Right ventricle myocardium inferior (tissue), 1 donor: ENCODE data around the gene PXN. TPM values are rescaled to one million over a fixed set of nuclear protein-coding genes. Genes with fewer than 3 reads are reported as not detected.
A peak's percentile ranks its signal among the peaks of the same experiment; 100 is the strongest.
"Not testable (repeated sequence)": the region's sequence is repeated elsewhere in the genome, so short reads cannot be mapped to it uniquely, and the experiment has no call there.

Experiments used
- ATAC-seq: fragments of 200-7000 bp; cut with Tn5 transposase; one replicate; pipeline ENCODE4 v1.9.1; 2020; ENCODE audit warnings: mild to moderate bottlenecking, moderate library complexity
- DNase-seq: peaks from one replicate; pipeline ENCODE4 v3.0.0; 2021; ENCODE audit errors: missing footprints
- intact Hi-C: fragments of 100-400 bp; cut with DNase I; formaldehyde crosslinking; loops from one replicate; pipeline ENCODE4 v1.11.0; 2022
- total RNA-seq: library from RNA; stranded (reverse); fragmentation: NEBNext Ultra II Directional; extraction: Animal tissue kit (Norgen Biotek cat#: 25700); gene quantifications from one replicate; pipeline ENCODE4 v1.2.1, GENCODE V29; 2021
- donor health status: DM: no; HTN: yes; CAD: no; lungs with severe emphysema.

The PXN gene
- total RNA-seq, 1 donor from 2014 or later = 63.7 TPM

DNA sequence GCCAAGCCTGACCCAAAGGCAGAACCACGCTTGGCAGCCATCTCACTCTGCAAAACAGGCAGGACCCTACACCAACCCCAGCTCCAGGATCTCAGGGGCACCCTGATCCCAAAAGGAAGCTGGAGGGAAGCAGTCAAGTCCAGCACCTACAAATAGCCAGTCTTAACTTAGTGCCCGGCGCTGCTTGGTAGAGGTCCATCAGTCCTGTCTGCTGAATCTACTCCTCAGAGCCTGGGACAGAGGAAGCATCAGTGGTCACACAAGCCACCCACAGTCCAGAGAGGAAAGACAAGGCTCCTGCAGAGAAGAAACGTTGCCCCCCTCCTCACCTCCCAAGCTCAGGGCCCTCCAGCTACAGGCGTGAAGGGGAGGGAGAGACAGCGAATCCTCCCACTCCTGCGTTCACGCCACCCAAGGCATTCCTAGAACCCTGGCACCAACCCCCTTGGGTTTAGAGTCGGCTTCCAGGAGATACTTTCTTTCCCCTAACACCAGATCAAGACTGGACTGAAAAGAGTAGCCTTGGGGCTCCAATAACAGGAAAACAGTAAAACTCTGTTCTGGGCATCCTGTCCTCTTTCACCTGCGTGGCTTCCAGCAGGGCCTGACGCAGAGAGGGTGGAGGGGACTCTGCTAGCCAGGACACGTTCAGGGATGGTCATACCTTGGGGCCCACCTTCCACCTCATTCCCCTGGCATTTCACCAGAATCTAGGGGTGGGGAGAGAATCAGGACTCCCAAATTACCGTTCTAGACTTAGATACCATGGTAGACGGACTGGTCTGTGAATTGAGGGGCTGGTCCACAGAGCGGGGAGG, 1.2 kb downstream of the PXN start:
- no peak for ATAC-seq
- peak; percentile 39 for DNase-seq
- intact Hi-C loops = loop anchor here (2.0 kb wide), 1 partner anchor 63 kb away; the partner anchor contains the start of gene RPLP0

DNA sequence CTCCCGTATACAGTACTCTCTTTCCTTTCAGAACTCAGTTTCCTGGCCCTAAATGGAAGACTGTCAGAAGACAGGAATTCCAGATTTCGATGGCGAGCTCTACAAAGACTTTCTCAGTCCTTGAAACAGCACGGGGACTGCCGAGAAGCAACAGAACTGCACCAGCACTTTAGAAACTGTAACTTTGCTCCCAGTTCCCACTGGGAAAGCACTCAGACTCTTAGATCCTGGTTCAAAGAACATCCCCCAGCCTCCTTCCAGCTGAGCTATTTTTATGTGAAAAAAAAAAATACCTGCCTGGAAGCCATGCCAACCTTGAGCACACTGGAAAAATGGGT, 1.8 kb downstream of the PXN start:
- intact Hi-C loops = loop anchor here (2.0 kb wide), 1 partner anchor 63 kb away; the partner anchor contains the start of gene RPLP0
- ATAC-seq (no peak), DNase-seq (no peak)

DNA sequence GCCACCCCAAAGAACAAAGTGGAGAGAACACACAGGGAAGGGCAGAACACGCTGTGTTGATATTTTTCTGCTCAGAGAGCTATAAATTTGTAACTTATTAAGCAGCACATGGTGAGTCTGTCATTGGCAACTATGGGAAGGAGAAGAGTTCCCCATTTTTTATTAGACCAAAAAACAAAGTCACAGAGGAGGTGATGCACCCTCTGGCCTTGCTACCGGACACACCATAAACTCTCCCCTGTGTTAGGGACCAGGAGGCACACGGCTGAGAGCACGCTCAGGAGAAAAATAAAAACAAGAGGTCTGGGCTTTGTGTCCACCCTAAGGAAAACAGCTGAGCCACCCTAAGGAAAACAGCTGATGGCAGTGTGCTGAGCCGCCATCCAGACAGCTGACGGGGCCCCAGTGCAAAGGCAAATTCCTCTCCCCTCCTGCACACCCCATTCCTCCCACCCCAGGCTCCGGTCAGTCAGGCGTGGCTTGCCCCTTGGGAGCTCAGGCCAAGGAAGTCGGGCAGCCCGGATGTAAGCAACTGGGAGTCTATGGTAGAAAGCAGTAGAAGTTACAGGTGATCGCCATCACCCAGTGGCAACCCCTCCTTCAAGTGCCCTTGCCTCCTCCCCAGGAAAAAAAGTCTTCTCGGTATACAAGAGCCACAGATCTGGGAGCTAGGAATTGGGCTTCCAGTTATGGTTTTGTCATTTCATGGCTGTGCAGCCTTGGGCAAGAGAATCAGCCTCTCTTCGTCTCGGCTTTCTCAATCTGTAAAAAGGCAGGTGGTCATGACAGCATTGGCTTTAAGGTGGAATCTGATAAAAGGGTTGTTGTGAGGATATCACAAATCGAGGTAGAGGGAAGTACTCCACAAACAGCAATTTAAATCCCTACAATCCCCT, 2.4 kb downstream of the PXN start:
- no peak for ATAC-seq
- peak; percentile 77 for DNase-seq
- intact Hi-C loops = no loop called here

DNA sequence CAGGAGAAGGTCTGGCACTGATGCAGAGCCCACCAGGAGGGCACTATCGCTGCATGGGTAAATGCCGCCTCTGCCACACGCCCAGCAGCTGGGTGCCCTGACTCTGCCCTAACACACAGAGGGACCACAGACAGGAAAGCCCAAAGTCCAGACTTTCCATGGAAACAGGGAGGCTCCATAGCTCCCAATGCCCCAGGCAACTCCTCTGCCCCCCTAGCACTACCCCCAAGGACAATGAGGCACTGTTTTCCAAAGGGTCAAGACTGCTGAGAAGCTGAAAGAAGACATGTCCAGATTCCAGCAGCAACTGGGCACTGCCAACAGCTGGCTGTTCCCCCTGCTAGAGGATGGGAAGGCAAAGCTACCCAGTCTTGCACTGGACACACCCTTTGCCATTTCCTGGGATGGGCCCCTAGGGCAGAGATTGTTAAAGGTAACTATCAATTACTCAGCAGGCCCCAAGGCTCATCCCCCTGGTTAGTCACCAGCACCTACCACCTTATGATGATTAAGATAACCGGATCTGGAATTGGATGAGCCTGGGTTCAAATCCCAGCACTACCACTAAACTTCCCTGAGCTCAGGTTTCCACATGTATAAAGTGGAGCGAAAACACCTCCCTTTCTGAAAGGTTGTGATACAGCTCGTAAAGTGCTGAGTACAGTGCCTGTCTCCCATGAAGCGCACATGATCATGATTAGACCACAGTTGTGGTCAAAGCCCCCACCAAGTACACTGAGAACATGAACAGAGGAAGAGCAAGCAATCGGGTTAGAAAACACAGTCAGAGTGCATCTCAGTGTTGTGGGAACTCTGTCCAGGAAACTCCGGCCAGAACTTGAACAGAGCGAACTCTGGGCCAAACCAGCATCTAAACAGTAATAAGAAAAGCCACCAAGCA, 3.3 kb downstream of the PXN start:
- peak; percentile 53 for DNase-seq
- peak; percentile 21 for ATAC-seq
- intact Hi-C loops = no loop called here

DNA sequence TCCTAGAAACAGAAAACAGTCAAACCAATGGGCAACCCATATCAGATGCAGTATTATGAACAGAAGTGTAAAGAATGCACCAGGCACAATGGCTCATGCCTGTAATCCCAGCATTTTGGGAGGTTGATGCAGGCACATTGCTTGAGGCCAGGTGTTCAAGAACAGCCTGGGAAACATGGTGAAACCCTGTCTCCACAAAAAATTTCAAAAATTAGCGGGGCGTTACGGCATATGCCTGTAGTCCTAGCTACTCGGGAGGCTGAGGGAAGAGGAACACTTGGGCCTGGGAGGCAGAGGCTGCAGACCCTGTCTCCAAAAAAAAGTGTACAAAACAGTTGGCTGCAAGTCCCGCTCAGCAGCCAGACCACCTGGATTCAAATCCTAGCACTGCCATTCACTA, 4.9 kb downstream of the PXN start:
- ATAC-seq (no peak), DNase-seq (no peak)
- intact Hi-C loops = no loop called here

DNA sequence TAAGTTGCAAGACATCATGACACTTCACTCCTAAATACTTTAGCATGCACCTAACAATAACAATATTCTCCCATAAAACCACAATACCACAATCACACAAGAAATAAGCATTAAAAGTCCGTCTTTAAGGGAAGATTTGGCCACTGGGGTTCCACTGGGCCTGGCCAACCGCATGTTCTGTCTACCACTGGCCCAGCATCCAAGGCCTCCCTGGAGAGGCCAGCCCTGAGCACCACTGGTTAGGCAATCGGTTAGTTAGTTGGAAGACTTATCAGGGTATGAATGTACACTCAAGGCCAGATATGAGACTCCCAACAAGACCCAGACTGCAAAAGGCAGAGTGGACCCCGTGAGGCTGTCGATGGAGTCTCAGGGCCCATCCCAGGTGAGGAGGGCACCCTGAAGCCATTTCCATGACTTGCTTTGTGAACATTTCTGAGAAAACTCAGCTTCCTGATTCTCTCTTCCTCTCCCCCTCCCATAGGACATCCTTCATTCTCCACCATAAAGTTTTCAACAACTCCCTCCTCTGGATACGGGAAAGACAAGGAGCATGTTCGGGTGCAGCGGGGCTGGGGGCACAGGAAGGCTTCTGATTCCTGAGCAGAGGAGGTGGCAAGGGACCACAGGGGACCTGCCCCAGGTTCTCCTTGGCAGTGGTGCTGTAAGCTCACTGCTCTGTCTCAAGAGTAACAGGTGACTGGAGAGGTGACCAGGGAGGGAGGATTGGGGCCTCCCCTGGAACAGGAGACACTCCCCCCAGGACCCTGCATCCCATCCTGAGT, 5.9 kb downstream of the PXN start:
- intact Hi-C loops = no loop called here
- peak; percentile 77 for DNase-seq
- ATAC-seq = peak; percentile 57

DNA sequence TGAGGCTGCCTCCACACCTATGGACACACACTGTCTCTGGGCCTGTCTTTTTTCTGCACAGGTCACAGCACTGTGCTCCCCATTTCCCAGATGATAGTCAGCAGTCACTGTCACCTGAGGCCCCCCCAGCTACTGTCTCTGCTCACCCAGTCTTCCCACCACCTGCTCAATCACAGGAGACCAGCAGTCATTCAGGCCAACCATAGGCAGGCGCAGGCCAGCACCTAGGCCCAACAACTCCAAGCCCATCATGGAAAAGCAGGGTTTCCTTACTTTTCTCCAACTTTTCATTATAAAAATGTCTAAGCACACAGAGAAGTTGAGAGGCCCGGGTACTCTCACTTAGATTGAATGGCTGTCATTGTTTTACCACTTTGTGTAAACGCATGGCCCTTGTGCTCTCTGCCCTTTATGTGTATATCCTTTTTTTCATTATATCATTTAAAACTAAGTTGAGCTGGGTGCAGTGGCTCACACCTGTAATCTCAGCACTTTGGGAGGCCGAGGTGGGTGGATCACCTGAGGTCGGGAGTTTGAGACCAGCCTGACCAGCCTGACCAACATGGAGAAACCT, 7.1 kb downstream of the PXN start:
- intact Hi-C loops = no loop called here
- no peak for ATAC-seq
- no peak for DNase-seq

DNA sequence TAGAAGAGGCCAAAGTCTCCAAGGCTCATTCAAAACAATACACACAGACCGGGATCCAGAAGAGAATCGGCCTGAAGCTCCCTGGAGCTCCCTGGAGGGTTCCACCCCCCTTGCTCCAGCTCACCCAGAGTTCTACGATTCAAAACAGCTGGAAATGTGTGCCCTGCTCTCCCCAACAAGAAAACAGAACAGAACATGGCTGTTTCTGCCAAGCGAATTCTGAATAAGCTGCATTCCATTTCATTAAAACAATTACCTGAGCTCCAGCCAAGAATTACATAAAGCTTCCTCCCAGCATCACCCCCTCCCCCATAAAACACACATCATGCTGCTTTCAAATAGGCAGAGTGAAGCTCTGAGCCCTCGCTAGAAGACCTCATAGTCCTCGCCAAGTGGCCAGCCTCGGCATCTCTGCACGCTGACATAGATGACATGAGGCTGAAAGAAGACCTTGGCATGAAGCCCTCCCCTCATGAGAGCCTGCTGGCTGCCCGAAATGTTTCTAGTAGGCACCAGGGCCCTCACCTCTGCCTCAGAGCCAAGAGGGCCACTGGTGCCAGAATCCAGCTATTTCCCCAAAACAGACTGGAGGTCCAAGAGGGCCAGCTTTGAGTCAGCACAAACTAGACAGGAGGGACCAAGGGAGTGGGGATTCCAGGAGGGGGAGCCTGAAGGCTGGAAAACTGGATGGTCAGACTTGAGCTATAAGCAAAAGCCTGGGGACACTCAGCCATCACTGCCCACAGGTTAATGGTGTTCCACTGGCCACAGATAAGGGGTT, 8.3 kb downstream of the PXN start:
- intact Hi-C loops = no loop called here
- peak; percentile 91 for DNase-seq

DNA sequence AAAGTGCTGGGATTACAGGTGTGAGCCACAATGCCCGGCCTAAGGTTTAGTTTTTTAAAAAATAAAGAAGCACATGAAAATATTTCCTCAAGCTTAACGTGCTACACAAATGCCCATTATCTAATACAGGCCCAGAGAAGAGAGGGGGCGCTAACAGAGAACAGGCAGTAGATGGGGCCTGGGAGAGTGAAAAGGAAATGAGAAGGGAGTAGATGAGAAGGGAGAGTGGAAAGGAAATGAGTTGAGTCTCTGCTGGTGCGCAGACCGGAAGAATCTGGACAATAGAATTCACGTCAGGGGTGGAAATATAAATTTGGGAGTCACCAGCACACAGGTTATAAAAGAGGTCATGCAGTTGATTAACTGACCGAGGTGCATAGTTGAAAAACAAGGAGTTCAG, 10.7 kb downstream of the PXN start:
- DNase-seq (no peak), ATAC-seq (no peak)
- intact Hi-C loops = no loop called here

More for the DNA sequence above, 8.3 kb downstream of the PXN start:
- ATAC-seq = peak; percentile 84

DNA sequence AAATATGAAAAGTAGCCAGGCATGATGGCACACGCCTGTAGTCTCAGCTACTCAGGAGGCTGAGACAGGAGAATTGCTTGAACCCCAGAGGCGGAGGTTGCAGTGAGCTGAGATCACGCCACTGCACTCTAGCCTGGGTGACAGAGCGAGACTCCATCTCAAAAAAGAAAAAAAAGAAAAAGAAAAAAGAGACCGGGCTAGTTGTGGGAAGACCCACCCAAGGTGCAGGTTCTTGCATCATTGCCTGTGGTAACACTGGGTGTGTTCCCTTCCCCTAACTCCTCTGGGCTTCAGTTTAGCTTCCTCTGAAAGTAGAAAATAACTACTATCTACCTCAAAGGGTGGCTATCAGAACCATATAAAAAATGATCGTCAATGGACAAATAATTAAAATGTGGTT, 12.2 kb downstream of the PXN start:
- ATAC-seq, intact Hi-C loops: not testable (repeated sequence)
- peak; percentile 64 for DNase-seq

DNA sequence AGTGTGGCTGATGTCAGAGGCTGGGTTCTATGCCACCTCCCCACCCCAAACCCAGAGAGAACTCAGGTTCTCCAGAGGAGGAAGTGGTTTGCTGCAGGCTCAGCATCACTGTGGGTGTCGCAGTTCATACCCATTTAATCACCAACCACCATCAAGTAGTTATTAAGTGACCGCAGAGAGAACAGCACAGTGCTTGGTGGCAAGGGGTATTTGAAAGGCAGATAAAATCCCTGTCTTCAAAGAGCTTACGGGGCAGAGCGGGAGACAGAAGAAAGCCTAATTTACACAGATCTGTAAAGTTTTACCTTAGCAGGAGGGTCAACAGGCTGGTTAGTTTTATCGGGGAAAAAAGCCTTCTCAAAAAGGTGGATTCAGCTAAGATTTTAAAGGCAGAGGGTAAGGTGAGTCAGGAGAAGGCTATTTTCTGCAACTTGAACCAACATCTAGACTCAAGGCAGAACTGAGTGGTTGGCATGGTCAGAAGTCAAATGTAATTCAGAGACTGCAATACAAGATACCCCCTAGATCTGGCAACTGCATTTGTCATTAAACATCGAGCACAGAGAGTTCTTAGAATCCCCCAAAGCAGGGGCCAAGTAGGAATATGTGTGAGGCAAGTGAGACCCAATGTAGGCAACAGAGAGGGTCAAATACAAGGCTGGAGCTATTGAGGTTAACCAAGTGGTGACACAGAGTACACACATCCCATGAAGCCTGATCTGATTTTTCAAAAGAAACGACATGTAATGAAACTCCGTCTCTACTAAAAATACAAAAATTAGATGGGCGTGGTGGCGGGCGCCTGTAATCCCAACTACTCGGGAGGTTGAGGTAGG, 13.2 kb downstream of the PXN start:
- ATAC-seq = no peak
- intact Hi-C loops = no loop called here
- no peak for DNase-seq

DNA sequence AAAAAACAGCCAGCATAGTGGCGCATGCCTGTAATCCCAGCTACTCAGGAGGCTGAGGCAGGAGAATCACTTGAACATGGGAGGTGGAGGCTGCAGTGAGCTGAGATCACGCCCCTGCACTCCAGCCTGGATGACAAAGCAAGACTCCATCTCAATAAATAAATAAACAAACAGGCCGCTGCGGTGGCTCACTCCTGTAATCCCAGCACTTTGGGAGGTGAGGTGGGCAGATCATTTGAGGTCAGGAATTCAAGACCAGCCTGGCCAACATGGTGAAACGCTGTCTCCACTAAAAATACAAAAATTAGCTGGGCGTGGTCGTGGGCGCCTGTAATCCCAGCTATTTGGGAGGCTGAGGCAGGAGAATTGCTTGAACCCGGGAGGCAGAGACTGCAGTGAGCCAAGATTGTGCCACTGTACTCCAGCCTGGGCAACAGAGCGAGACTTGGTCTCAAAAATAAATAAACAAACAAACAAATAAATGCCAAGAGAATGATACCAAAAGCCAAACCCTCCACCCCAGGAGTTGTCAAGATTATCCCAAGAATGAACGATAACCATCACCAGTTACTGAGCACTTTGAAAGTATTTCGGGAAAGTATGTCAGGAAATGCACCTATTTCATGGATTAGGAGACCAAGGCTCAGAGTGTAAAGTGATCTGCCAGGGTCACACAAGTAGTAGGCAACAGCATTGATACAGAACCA, 14.0 kb downstream of the PXN start:
- DNase-seq, intact Hi-C loops, ATAC-seq: not testable (repeated sequence)

DNA sequence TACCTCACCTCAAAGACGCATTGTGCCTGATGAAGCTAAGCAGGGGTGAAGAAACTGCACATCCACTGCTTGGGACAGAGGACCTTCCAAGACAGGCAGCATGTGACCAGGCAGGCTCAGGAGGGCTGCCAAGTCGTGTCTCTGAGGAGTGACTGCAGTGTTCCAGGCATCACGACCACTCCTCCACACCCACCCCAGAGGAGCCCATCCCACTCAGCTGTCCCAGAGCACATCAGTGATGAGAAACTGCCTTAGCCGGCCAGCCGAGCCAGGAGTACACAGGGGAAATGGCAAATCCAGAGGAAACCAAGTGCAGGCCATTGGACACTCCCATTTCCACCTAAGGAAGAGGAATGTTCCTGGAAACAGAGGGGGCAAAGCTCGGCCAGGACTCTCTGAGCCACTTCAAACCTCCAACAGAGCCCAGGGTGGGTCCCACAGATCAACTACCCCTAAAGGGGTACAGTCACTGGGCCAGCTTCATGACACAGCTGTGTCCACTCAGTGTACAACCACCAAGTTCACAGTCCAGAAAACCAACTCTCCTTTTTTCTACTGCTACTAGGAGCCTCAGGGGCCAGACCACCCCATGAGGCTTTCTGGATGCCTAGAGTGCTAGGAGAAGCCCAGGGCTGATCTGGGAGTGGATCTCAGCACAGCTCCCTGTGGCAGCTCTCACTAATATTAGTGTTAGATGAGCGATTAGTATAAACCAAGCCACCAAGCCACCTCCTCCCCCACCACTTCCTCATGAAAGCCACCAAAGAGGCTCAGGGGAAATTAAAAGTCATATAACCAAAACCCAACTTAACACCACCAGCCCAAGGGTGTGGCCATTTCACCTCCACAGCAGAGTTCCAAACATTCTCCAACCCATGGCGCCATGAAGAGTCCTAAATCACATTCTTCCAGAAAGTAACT, 15.4 kb downstream of the PXN start:
- intact Hi-C loops = no loop called here
- ATAC-seq = peak; percentile 89
- peak; percentile 92 for DNase-seq

DNA sequence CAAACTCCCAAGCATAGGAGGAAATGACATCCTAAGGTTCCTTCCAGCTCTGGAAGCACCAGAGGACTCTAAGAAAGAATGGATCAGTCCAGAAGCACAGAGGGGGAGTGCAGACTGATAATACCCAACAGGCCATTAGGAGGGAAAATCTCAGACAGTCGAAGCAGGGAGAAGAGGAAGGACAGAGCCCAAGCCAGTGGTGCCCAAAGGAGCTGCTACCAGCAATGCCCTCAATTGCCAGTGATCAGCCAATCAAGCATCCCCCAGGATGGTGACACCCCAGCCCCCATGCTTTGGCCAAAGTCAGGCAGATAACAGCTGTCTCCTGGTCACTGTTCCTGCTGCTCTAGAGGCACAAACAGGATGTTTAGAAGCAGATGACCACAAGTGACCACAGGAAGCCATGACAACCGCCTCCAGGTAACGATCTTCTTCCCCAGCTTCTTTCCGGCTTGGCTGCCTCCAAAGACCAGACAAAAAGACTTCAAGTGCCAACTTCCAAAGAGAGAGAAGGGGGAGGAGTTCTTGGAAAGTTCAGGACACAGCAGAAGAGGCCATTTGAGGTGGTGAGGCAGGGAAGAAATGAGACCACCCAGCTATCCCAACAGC, 16.2 kb downstream of the PXN start:
- intact Hi-C loops = no loop called here
- ATAC-seq = no peak
- no peak for DNase-seq
